GM18907 (cell line): ENCODE results near the gene CBR4.
A peak's percentile ranks its signal among the peaks of the same experiment; 100 is the strongest.

Experiments used
- ATAC-seq: cut with Tn5 transposase; IDR thresholded peaks from one replicate; pipeline ENCODE4 v1.9.1; 2021; ENCODE audit warnings: mild to moderate bottlenecking, moderate library complexity; ENCODE audit not compliant: unreplicated experiment

The CBR4 gene

GRCh38 chr4:169010125-169011023 lies at the start of gene CBR4:
Gene CBR4 (minus strand): TSS chr4:169010255. CDS start chr4:169010089, 166 bp downstream.
- ATAC-seq, result peak; percentile 97

GRCh38 chr4:169059306-169060211 lies 49.5 kb upstream of the CBR4 start:
- ATAC-seq, result no peak

GRCh38 chr4:169058312-169058711 lies 48.3 kb upstream of the CBR4 start:
- ATAC-seq, result no peak

GRCh38 chr4:169054879-169055278 lies 44.8 kb upstream of the CBR4 start:
- peak; percentile 82 for ATAC-seq

GRCh38 chr4:169052594-169052945 lies 42.5 kb upstream of the CBR4 start:
- ATAC-seq, result no peak

GRCh38 chr4:169051761-169052593 lies 41.9 kb upstream of the CBR4 start:
- no peak for ATAC-seq

- ATAC-seq, result no peak
Measured at GRCh38 chr4:169050881-169051760, 41.1 kb upstream of the CBR4 start.

- ATAC-seq, result no peak
Measured at GRCh38 chr4:169050284-169050683, 40.2 kb upstream of the CBR4 start.

GRCh38 chr4:169048868-169049414 lies 38.9 kb upstream of the CBR4 start:
- ATAC-seq, result no peak

GRCh38 chr4:169047956-169048355 lies 37.9 kb upstream of the CBR4 start:
- no peak for ATAC-seq

- no peak for ATAC-seq
Measured at GRCh38 chr4:169045862-169046584, 36.0 kb upstream of the CBR4 start.

- ATAC-seq, result no peak
Measured at GRCh38 chr4:169044714-169045447, 34.8 kb upstream of the CBR4 start.

GRCh38 chr4:169042608-169043007 lies 32.6 kb upstream of the CBR4 start:
- no peak for ATAC-seq

GRCh38 chr4:169040559-169041261 lies 30.7 kb upstream of the CBR4 start:
- no peak for ATAC-seq

- ATAC-seq, result no peak
Measured at GRCh38 chr4:169039251-169039954, 29.3 kb upstream of the CBR4 start.

- ATAC-seq, result no peak
Measured at GRCh38 chr4:169037506-169037905, 27.5 kb upstream of the CBR4 start.
